Stimulated activated CD4-positive, alpha-beta T cell treated with anti-CD3 and anti-CD28 coated beads, Interleukin-12 subunit alpha, Interleukin-12 subunit beta, amount 100 ng/mL, for 4 hours (primary cell): ENCODE measurements around the gene ARL5B.

Experiments
- DNase-seq: peaks from one replicate; pipeline ENCODE4 v3.0.0-alpha.2; 2020

The ARL5B gene

GRCh38 chr10:18718991-18719390 lies 59.8 kb downstream of the ARL5B start:
- no peak for DNase-seq

- no peak for DNase-seq
These were observed 60.6 kb downstream of the ARL5B start for GRCh38 chr10:18719811-18720210.

GRCh38 chr10:18721067-18721466 lies 61.8 kb downstream of the ARL5B start:
- DNase-seq = no peak

- no peak for DNase-seq
These were observed 64.6 kb downstream of the ARL5B start for GRCh38 chr10:18723801-18724200.
